B cell (primary cell): Measurements from ENCODE around the gene BTNL3. TPM values are rescaled to one million over a fixed set of nuclear protein-coding genes. Genes with fewer than 3 reads are reported as not detected.
A peak's percentile ranks its signal among the peaks of the same experiment; 100 is the strongest.

Source experiments
- ATAC-seq: fragments of 200-7000 bp; cut with Tn5 transposase; one replicate; pipeline ENCODE4 v1.10.0; 2021; ENCODE audit warnings: low read depth, mild to moderate bottlenecking, moderate number of reproducible peaks, moderate library complexity
- CTCF ChIA-PET: fragments of 350-600 bp; sonication (Branson Sonifier 250); formaldehyde crosslinking; loops from one replicate; lab custom pipeline; 2021; ENCODE audit warnings: antibody characterized with exemption, inconsistent platforms; lab: Charles Lee
- POLR2A ChIA-PET: fragments of 350-600 bp; sonication (Branson Sonifier 250); formaldehyde crosslinking; loops from one replicate; lab custom pipeline; 2021; ENCODE audit warnings: antibody characterized with exemption; lab: Charles Lee
- DNase-seq: peaks from one replicate; pipeline ENCODE4 v3.0.0; 2013
- H2AFZ ChIP-seq: 2 replicates; pipeline ENCODE4 v1.6.1; 2012; ENCODE audit warnings: mild to moderate bottlenecking, low read depth, low read length; ENCODE audit not compliant: insufficient read depth, poor library complexity, severe bottlenecking
- H3K27ac ChIP-seq, 2 donors: 1 replicate in 1 of 2; 2 replicates in 1 of 2; pipeline ENCODE4 v1.5.1; 2012 to 2013; ENCODE audit warnings: low read length in 2 of 2, mild to moderate bottlenecking in 2 of 2, moderate library complexity in 1 of 2
- H3K27me3 ChIP-seq, 4 experiments: fragments of 200-600 bp in 1 of 4; sonication (generic) in 1 of 4; replicated peaks in 1 of 4; 1 replicate in 2 of 4; 2 replicates in 2 of 4; pipeline versions ENCODE4 v1.6.1 to v1.7.0; 2013 to 2016; ENCODE audit warnings: low read length in 3 of 4, mild to moderate bottlenecking in 2 of 4, mixed read lengths in 1 of 4, moderate library complexity in 1 of 4; ENCODE audit not compliant: insufficient read depth in 4 of 4, control insufficient read depth in 3 of 4; ENCODE audit errors: control extremely low read depth in 1 of 4
- H3K36me3 ChIP-seq, 2 experiments: replicated peaks in 1 of 2; 1 replicate in 1 of 2; 2 replicates in 1 of 2; pipeline versions ENCODE4 v1.6.1 to v1.7.1; 2013; ENCODE audit warnings: low read length in 1 of 2; ENCODE audit not compliant: insufficient read depth in 2 of 2, control insufficient read depth in 1 of 2; ENCODE audit errors: control extremely low read depth in 1 of 2, extremely low read depth in 1 of 2
- H3K4me1 ChIP-seq, 2 donors: fragments of 200-600 bp in 1 of 2; sonication (generic) in 1 of 2; 1 replicate in 1 of 2; 2 replicates in 1 of 2; pipeline versions ENCODE4 v1.5.1 to v1.6.1; 2013 to 2017; ENCODE audit warnings: low read length in 2 of 2; ENCODE audit not compliant: control insufficient read depth in 2 of 2, insufficient read depth in 2 of 2
- H3K4me2 ChIP-seq: replicated peaks from 2 replicates; pipeline ENCODE3; 2012; ENCODE audit warnings: mild to moderate bottlenecking, low read depth, low read length; ENCODE audit not compliant: poor library complexity, severe bottlenecking
- H3K4me3 ChIP-seq, 5 experiments: fragments of 200-600 bp in 1 of 5; sonication (generic) in 1 of 5; 1 replicate in 3 of 5; 2 replicates in 2 of 5; pipeline versions ENCODE4 v1.5.1 to v1.7.0; 2011 to 2016; ENCODE audit warnings: low read length in 4 of 5, mild to moderate bottlenecking in 4 of 5, low read depth in 2 of 5, control low read depth in 1 of 5, moderate library complexity in 1 of 5; ENCODE audit not compliant: insufficient read depth in 1 of 5; ENCODE audit errors: control extremely low read depth in 1 of 5, extremely low read depth in 1 of 5
- H3K79me2 ChIP-seq: fragments of 200-600 bp; sonication (generic); one replicate; pipeline ENCODE4 v1.6.0; 2016; ENCODE audit warnings: low read length; ENCODE audit not compliant: control insufficient read depth, insufficient read depth
- H3K9ac ChIP-seq: fragments of 200-600 bp; sonication (generic); 2 replicates; pipeline ENCODE4 v1.6.1; 2017; ENCODE audit warnings: mild to moderate bottlenecking, low read length, moderate library complexity
- H3K9me3 ChIP-seq, 3 donors: one replicate each; pipeline versions ENCODE4 v1.6.1 to v1.7.1; 2013; ENCODE audit warnings: low read length in 2 of 3; ENCODE audit not compliant: control insufficient read depth in 2 of 3, insufficient read depth in 1 of 3; ENCODE audit errors: control extremely low read depth in 1 of 3
- H4K20me1 ChIP-seq: 2 replicates; pipeline ENCODE4 v1.6.0; 2012; ENCODE audit warnings: mild to moderate bottlenecking, low read length; ENCODE audit not compliant: insufficient read depth, control insufficient read depth, poor library complexity, severe bottlenecking
- H3K27ac Mint-ChIP-seq: one replicate; pipeline ENCODE4 v1.8.0; 2021; ENCODE audit warnings: mixed read lengths
- H3K27me3 Mint-ChIP-seq: one replicate; pipeline ENCODE4 v1.8.0; 2021; ENCODE audit warnings: mixed read lengths
- H3K4me1 Mint-ChIP-seq: one replicate; pipeline ENCODE4 v1.8.0; 2021; ENCODE audit warnings: mixed read lengths
- H3K4me3 Mint-ChIP-seq: one replicate; pipeline ENCODE4 v1.8.0; 2021; ENCODE audit warnings: mixed read lengths
- H3K9me3 Mint-ChIP-seq: one replicate; pipeline ENCODE4 v1.8.0; 2022; ENCODE audit warnings: mixed read lengths; ENCODE audit not compliant: insufficient read depth
- CTCF ChIP-seq: fragments of 200-600 bp; IDR thresholded peaks from one replicate; pipeline ENCODE4 v1.8.0; 2022; ENCODE audit warnings: antibody characterized with exemption, mild to moderate bottlenecking
- EZH2 ChIP-seq: IDR thresholded peaks from 2 replicates; pipeline ENCODE4 v1.6.1; 2012; ENCODE audit warnings: borderline replicate concordance, low read depth, mild to moderate bottlenecking, moderate library complexity, low read length; ENCODE audit not compliant: insufficient read depth, poor library complexity, severe bottlenecking
- WGBS: methylation state at CpG from one replicate; pipeline ENCODE4 v1.1.5; 2013; ENCODE audit warnings: missing lambda C conversion rate; ENCODE audit not compliant: insufficient coverage; 5-methylcytosine and 5-hydroxymethylcytosine counted together
- intact Hi-C: fragments of 100-400 bp; cut with micrococcal nuclease; formaldehyde crosslinking; loops from one replicate; pipeline ENCODE4 v1.10.0; 2022
- polyA plus RNA-seq: library from polyadenylated mRNA; depleted of rRNA; stranded (reverse); fragments of >200 nt; gene quantifications from 2 replicates; pipeline ENCODE4 v1.2.3, GENCODE V29; 2012
- total RNA-seq, 2 donors: library from RNA; stranded (reverse); fragments of 120-200 nt in 1 of 2; gene quantifications; 1 replicate in 1 of 2; 2 replicates in 1 of 2; pipeline versions ENCODE4 v1.2.3 to v1.2.4, GENCODE V29; 2013 to 2022

BTNL3 gene
- total and polyA plus RNA-seq, 2 donors (not counting 1 experiment from before 2014, with no cell fraction given) = not detected

DNA sequence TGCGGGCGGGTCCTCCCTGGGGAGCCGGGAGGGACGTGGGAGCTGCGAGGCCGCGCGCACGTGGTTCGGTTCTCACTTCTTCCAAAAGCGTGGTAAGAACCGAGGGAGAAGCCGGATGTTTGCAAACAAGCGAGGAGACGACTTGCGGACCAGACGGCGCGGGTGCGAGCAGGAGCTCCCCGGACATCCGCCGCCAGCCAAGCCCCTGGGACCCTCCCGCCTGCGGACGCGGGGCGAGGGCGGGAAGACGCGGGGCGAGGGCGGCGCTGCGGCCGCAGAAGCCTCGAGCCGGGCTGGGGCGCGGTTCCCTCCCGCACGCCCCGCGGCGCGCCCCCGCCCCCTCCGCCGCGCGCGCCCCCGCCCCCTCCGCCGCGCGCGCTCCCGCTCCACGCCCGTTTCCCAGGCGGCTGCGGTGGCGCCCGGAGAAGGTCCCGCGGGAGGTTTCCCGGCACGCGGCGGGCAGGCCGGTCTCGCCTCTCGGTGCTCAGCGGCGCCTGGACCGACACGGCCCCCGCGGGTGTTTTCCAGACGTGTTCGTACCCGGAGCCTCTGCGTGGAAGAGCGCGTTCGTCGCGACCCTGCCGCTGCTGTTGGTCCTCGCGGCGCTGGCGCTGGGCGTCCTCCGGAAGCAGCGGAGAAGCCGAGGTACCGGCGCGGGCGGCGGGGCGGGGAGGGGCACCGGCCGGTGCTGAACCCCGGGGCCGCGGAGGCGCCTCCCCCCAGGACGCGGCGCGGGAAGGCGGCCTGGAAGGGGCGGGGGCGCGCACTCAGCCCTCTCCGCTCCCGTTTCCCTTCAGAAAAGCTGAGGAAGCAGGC lies 64.2 kb downstream of the BTNL3 start:
- peak overlapping the region in 4 of 5 experiments; percentile 26 to 63 (median 50) for H3K4me3 ChIP-seq
- no peaks in the 10 kb centered on the region for H3K79me2 ChIP-seq
- H3K36me3 ChIP-seq = no peaks in the 10 kb centered on the region
- ChIA-PET CTCF (interaction anchor here (1.1 to 3.0 kb wide), 3 partner anchors 9 to 184 kb away, joined by 4 to 12 read pairs (median 4); no protein-coding TSS in a partner anchor), POLR2A (no interaction called here)
- peaks cover 0 to 32% (median 0%) of the 10 kb centered on the region in 3 donors for H3K9me3 ChIP-seq
- Mint-ChIP-seq H3K27ac (peak overlapping the region; percentile 89), H3K27me3 (peaks cover 53% of the 10 kb centered on the region), H3K4me3 (peak overlapping the region; percentile 91), H3K9me3 (no peaks in the 10 kb centered on the region), H3K4me1 (peaks cover 53% of the 10 kb centered on the region)
- peak overlapping the region; percentile 85 for H3K4me2 ChIP-seq
- peak; percentile 25 for ATAC-seq
- peak; percentile 39 for DNase-seq
- H4K20me1 ChIP-seq = no peaks in the 10 kb centered on the region
- peaks cover 28 to 47% of the 10 kb centered on the region in 2 donors for H3K4me1 ChIP-seq
- WGBS = 1% methylated on average over 120 of the region's 120 CpGs
- TF ChIP-seq EZH2 (peak; percentile 48), CTCF (no peak)
- peak overlapping the region in 1 of 2 donors; percentile 2 for H3K27ac ChIP-seq
- H3K27me3 ChIP-seq = peaks cover 0 to 75% (median 36%) of the 10 kb centered on the region in 4 experiments
- intact Hi-C loops = loop anchor here (10.0 kb wide), 1 partner anchor 268 kb away; no protein-coding TSS in a partner anchor
- peak overlapping the region; percentile 60 for H2AFZ ChIP-seq
- H3K9ac ChIP-seq = peak overlapping the region; percentile 66
